Endothelial cell of umbilical vein (primary cell): ENCODE measurements around the gene UBXN11. TPM values are rescaled to one million over a fixed set of nuclear protein-coding genes. Genes with fewer than 3 reads are reported as not detected.

Experiments used
- BruUV-seq: library from RNA; stranded (reverse); fragments of 400-500 nt; replicated peaks from 2 replicates; lab custom pipeline; 2021; lab: Mats Ljungman, UMichigan
- CTCF ChIA-PET: fragments of 300-600, 350-600 bp; sonication (Branson Sonifier 250); formaldehyde crosslinking; loops from one replicate; lab custom pipeline; 2021; ENCODE audit warnings: antibody characterized with exemption, inconsistent platforms; lab: Charles Lee
- POLR2A ChIA-PET: fragments of 300-600, 350-600 bp; sonication (Branson Sonifier 250); formaldehyde crosslinking; loops from one replicate; lab custom pipeline; 2021; ENCODE audit warnings: antibody characterized with exemption, inconsistent platforms; lab: Charles Lee
- DNase-seq: peaks from one replicate; pipeline ENCODE4 v3.0.0-alpha.2; 2011; ENCODE audit warnings: low read depth, low spot score
- FAIRE-seq: peaks from 2 replicates; lab custom pipeline; 2011; peaks lifted over from hg19 to GRCh38; lab: Jason Lieb, UNC
- H2AFZ ChIP-seq: 2 replicates; pipeline ENCODE4 v1.6.0; 2012; ENCODE audit warnings: low read depth, low read length, control low read depth, inconsistent platforms
- H3K27ac ChIP-seq: 2 replicates; pipeline ENCODE4 v1.5.1; 2011; ENCODE audit warnings: low read depth, mild to moderate bottlenecking, control low read depth, low read length, moderate library complexity; ENCODE audit not compliant: insufficient read depth
- H3K27me3 ChIP-seq, 2 experiments: 2 replicates each; pipeline versions ENCODE4 v1.6.0 to v1.6.1; 2011; ENCODE audit warnings: low read length in 2 of 2, mixed read lengths in 1 of 2; ENCODE audit not compliant: control insufficient read depth in 2 of 2, insufficient read depth in 2 of 2
- H3K36me3 ChIP-seq, 2 experiments: 2 replicates in 1 of 2; 3 replicates in 1 of 2; pipeline ENCODE4 v1.5.1; 2011; ENCODE audit warnings: low read length in 2 of 2, mild to moderate bottlenecking in 1 of 2, moderate library complexity in 1 of 2; ENCODE audit not compliant: control insufficient read depth in 2 of 2, insufficient read depth in 2 of 2; ENCODE audit errors: extremely low read depth in 1 of 2
- H3K4me1 ChIP-seq: 3 replicates; pipeline ENCODE4 v1.5.1; 2011; ENCODE audit warnings: mild to moderate bottlenecking, low read length; ENCODE audit not compliant: control insufficient read depth, insufficient read depth; ENCODE audit errors: extremely low read depth
- H3K4me2 ChIP-seq: 2 replicates; pipeline ENCODE4 v1.6.1; 2011; ENCODE audit warnings: low read length, control low read depth, mixed read lengths; ENCODE audit not compliant: insufficient read depth
- H3K4me3 ChIP-seq, 3 experiments: fragments of 200-600 bp in 1 of 3; sonication (generic), shearing (Covaris generic) in 1 of 3; replicated peaks in 1 of 3; 2 replicates each; pipeline ENCODE4 v1.5.1; 2011 to 2016; ENCODE audit warnings: control low read depth in 3 of 3, low read length in 3 of 3, mild to moderate bottlenecking in 2 of 3, inconsistent platforms in 1 of 3, low read depth in 1 of 3, moderate library complexity in 1 of 3; ENCODE audit not compliant: insufficient read depth in 1 of 3
- H3K79me2 ChIP-seq: 2 replicates; pipeline ENCODE4 v1.6.0; 2012; ENCODE audit warnings: low read length, inconsistent platforms; ENCODE audit not compliant: control insufficient read depth, insufficient read depth
- H3K9ac ChIP-seq: replicated peaks from 2 replicates; pipeline ENCODE3; 2011; ENCODE audit warnings: low read length, control low read depth; ENCODE audit not compliant: insufficient read depth; ENCODE audit errors: extremely low read depth
- H3K9me1 ChIP-seq: replicated peaks from 3 replicates; pipeline ENCODE4 v1.6.0; 2011; ENCODE audit warnings: mild to moderate bottlenecking, low read length; ENCODE audit not compliant: control insufficient read depth, insufficient read depth; ENCODE audit errors: extremely low read depth
- H3K9me3 ChIP-seq: replicated peaks from 2 replicates; pipeline ENCODE4 v1.5.1; 2012; ENCODE audit warnings: low read length, inconsistent platforms; ENCODE audit not compliant: control insufficient read depth, insufficient read depth
- H4K20me1 ChIP-seq: replicated peaks from 2 replicates; pipeline ENCODE3; 2011; ENCODE audit warnings: mild to moderate bottlenecking, low read length; ENCODE audit not compliant: control insufficient read depth, insufficient read depth; ENCODE audit errors: extremely low read depth
- EZH2 ChIP-seq: IDR thresholded peaks from 2 replicates; pipeline ENCODE4 v1.6.1; 2012; ENCODE audit warnings: borderline replicate concordance, low read depth, mild to moderate bottlenecking, moderate library complexity, low read length, inconsistent platforms; ENCODE audit not compliant: severe bottlenecking
- FOS ChIP-seq: IDR thresholded peaks from 2 replicates; pipeline ENCODE4 v1.6.1; 2011; ENCODE audit warnings: mild to moderate bottlenecking, low read length, moderate library complexity, borderline replicate concordance; ENCODE audit not compliant: insufficient read depth
- GATA2 ChIP-seq: IDR thresholded peaks from 2 replicates; pipeline ENCODE4 v1.7.0; 2011; ENCODE audit warnings: low read depth, mild to moderate bottlenecking, moderate library complexity, mixed read lengths, low read length; ENCODE audit not compliant: insufficient read length, insufficient read depth
- JUN ChIP-seq: IDR thresholded peaks from 2 replicates; pipeline ENCODE4 v1.6.1; 2011; ENCODE audit warnings: borderline replicate concordance, low read depth; ENCODE audit not compliant: insufficient read length, insufficient read depth
- MYC ChIP-seq: IDR thresholded peaks from one replicate; pipeline ENCODE4 v1.6.1; 2011; ENCODE audit warnings: mild to moderate bottlenecking, low read depth, low read length
- POLR2A ChIP-seq: IDR thresholded peaks from 2 replicates; pipeline ENCODE4 v1.6.1; 2012; ENCODE audit warnings: low read depth, mild to moderate bottlenecking, control low read depth, low read length
- POLR2AphosphoS5 ChIP-seq: IDR thresholded peaks from 2 replicates; pipeline ENCODE4 v1.6.1; 2012; ENCODE audit warnings: low read depth, mild to moderate bottlenecking, control low read depth, low read length, moderate library complexity; ENCODE audit not compliant: insufficient read depth
- dilution Hi-C: fragments of 300-500 bp; cut with MboI; formaldehyde crosslinking; loops from one replicate; pipeline ENCODE4 v1.15.0; 2019; ENCODE audit warnings: low sequenced_read_pairs; ENCODE audit not compliant: extremely low pct_ligation_motif_present
- intact Hi-C: fragments of 100-400 bp; cut with micrococcal nuclease; formaldehyde crosslinking; loops from one replicate; pipeline ENCODE4 v1.10.0; 2022
- polyA plus RNA-seq, 4 experiments: library from polyadenylated mRNA; depleted of rRNA in 3 of 4; stranded (reverse) in 3 of 4; unstranded in 1 of 4; fragments of >200 nt; gene quantifications; 2 replicates each; pipeline versions ENCODE4 v1.2.1 to v1.2.3, GENCODE V29; 2011 to 2012; ENCODE audit warnings: missing spikeins in 1 of 4
- total RNA-seq: library from RNA; stranded (reverse); gene quantifications from 2 replicates; pipeline ENCODE4 v1.2.3, GENCODE V29; 2021
- TF ChIP-seq, protein P1 (sequence below): IDR thresholded peaks from 2 replicates; pipeline ENCODE4 v1.6.1; 2011; ENCODE audit not compliant: insufficient read depth, insufficient read length
- TF ChIP-seq, protein P2 (sequence below), 2 donors: IDR thresholded peaks; 1 replicate in 1 of 2; 2 replicates in 1 of 2; pipeline ENCODE4 v1.5.1; 2011; ENCODE audit warnings: low read length in 2 of 2, mild to moderate bottlenecking in 2 of 2, moderate library complexity in 2 of 2, control low read depth in 1 of 2, inconsistent platforms in 1 of 2, low read depth in 1 of 2; ENCODE audit not compliant: insufficient read depth in 1 of 2; ENCODE audit errors: extremely low read depth in 1 of 2

UBXN11 gene
- total and polyA plus RNA-seq, 2 donors (not counting 3 experiments of a cell fraction or from before 2014, with no cell fraction given): 14.8 to 15.6 TPM

DNA sequence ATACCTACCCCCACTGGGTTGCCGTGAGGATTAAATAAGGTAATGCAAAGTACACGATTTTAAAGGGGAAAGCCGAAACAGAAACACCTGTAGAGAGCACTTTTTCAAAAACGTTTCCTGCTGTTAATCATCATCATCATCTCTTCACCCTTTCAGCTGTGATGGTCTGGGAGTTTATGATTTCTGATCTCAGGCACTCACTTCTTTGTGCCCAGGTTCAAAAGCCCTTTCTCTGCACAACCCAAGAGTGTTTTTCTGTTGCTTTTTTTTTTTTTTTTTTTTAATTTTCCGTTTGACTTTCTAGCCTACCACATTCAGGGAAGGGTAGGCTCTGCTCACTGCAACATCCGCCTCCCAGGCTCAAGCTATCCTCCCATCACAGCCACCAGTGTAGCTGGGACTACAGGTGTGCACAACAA, 936 bp upstream of the UBXN11 start:
- TF ChIP-seq FOS (no peak), POLR2AphosphoS5 (no peak), JUN (no peak), POLR2A (no peak), GATA2 (no peak), MYC (no peak), EZH2 (no peak)
- TF ChIP-seq, protein P1, sequence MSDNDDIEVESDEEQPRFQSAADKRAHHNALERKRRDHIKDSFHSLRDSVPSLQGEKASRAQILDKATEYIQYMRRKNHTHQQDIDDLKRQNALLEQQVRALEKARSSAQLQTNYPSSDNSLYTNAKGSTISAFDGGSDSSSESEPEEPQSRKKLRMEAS: no peak
- TF ChIP-seq, protein P2, sequence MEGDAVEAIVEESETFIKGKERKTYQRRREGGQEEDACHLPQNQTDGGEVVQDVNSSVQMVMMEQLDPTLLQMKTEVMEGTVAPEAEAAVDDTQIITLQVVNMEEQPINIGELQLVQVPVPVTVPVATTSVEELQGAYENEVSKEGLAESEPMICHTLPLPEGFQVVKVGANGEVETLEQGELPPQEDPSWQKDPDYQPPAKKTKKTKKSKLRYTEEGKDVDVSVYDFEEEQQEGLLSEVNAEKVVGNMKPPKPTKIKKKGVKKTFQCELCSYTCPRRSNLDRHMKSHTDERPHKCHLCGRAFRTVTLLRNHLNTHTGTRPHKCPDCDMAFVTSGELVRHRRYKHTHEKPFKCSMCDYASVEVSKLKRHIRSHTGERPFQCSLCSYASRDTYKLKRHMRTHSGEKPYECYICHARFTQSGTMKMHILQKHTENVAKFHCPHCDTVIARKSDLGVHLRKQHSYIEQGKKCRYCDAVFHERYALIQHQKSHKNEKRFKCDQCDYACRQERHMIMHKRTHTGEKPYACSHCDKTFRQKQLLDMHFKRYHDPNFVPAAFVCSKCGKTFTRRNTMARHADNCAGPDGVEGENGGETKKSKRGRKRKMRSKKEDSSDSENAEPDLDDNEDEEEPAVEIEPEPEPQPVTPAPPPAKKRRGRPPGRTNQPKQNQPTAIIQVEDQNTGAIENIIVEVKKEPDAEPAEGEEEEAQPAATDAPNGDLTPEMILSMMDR (IDR thresholded peaks at IDR 0.05; ENCODE audit: extremely low read depth in 1 of 2, insufficient read depth in 1 of 2, low read depth in 1 of 2, low read length in 2 of 2): no peak
- Histone ChIP-seq H3K4me3 (no peak overlapping the region), H4K20me1 (no peaks in the 10 kb centered on the region), H3K9ac (no peak overlapping the region), H3K4me2 (peak overlapping the region; percentile 75), H3K9me3 (no peaks in the 10 kb centered on the region), H2AFZ (peak overlapping the region; percentile 73), H3K27me3 (no peaks in the 10 kb centered on the region), H3K36me3 (no peaks in the 10 kb centered on the region), H3K79me2 (no peaks in the 10 kb centered on the region), H3K9me1 (no peaks in the 10 kb centered on the region), H3K4me1 (peaks cover 10% of the 10 kb centered on the region), H3K27ac (no peak overlapping the region)
- BruUV-seq: no TSS peak
- no peak for FAIRE-seq
- intact Hi-C loops (no loop called here), dilution Hi-C loops (no loop called here)
- CTCF ChIA-PET: interaction anchor here (1.0 to 2.8 kb wide), 7 partner anchors 11 to 162 kb away, joined by 3 to 17 read pairs (median 5); partner anchors contain the start of gene SH3BGRL3
- DNase-seq: no peak
- POLR2A ChIA-PET: interaction anchor here (1.3 kb wide), 1 partner anchor 28 kb away, joined by 3 read pairs; the partner anchor contains the start of gene SH3BGRL3
